Stimulated activated memory B cell treated with anti-CD40 and anti-IgM and Interleukin-4, amounts not matched to agents 10 μg/mL and 1 μg/mL and 100 μg/mL, for 72 hours (primary cell): ENCODE measurements around the gene CAMSAP2.

Experiments
- ATAC-seq: fragments of 150-1000 bp; cut with Tn5 transposase; 2 replicates; pipeline ENCODE4 v1.10.0; 2021
- H3K27ac Mint-ChIP-seq: one replicate; pipeline ENCODE4 v1.8.0; 2022; ENCODE audit warnings: mild to moderate bottlenecking, mixed read lengths
- H3K27me3 Mint-ChIP-seq: one replicate; pipeline ENCODE4 v1.8.0; 2022; ENCODE audit warnings: mixed read lengths
- H3K36me3 Mint-ChIP-seq: one replicate; pipeline ENCODE4 v1.8.0; 2022; ENCODE audit warnings: mixed read lengths
- H3K4me1 Mint-ChIP-seq: one replicate; pipeline ENCODE4 v1.8.0; 2022; ENCODE audit warnings: mixed read lengths
- H3K4me3 Mint-ChIP-seq: one replicate; pipeline ENCODE4 v1.8.0; 2022; ENCODE audit warnings: mild to moderate bottlenecking, moderate library complexity, mixed read lengths
- H3K9me3 Mint-ChIP-seq: one replicate; pipeline ENCODE4 v1.8.0; 2022; ENCODE audit warnings: mixed read lengths

CAMSAP2 gene

GRCh38 chr1:200899451-200899915, 160.8 kb downstream of the CAMSAP2 start:
- H3K27ac Mint-ChIP-seq, result no peak overlapping the region
- no peaks in the 10 kb centered on the region for H3K36me3 Mint-ChIP-seq

GRCh38 chr1:200899954-200900867, 161.5 kb downstream of the CAMSAP2 start:
- peaks cover 28% of the 10 kb centered on the region for H3K4me1 Mint-ChIP-seq
- ATAC-seq, result no peak
- H3K9me3 Mint-ChIP-seq, result no peaks in the 10 kb centered on the region
- H3K36me3 Mint-ChIP-seq, result no peaks in the 10 kb centered on the region
- peaks cover 14% of the 10 kb centered on the region for H3K27me3 Mint-ChIP-seq
- no peak overlapping the region for H3K27ac Mint-ChIP-seq
- H3K4me3 Mint-ChIP-seq, result no peak overlapping the region

More at GRCh38 chr1:200899451-200899915, 160.8 kb downstream of the CAMSAP2 start:
- no peak for ATAC-seq
- Mint-ChIP-seq H3K9me3 (no peaks in the 10 kb centered on the region), H3K27me3 (peaks cover 17% of the 10 kb centered on the region), H3K4me3 (no peak overlapping the region), H3K4me1 (peaks cover 29% of the 10 kb centered on the region)

- ATAC-seq, result no peak
- H3K36me3 Mint-ChIP-seq, result no peaks in the 10 kb centered on the region
- no peaks in the 10 kb centered on the region for H3K9me3 Mint-ChIP-seq
These were observed 162.2 kb downstream of the CAMSAP2 start for GRCh38 chr1:200900877-200901276.

GRCh38 chr1:200901350-200901749, 162.7 kb downstream of the CAMSAP2 start:
- Mint-ChIP-seq H3K9me3 (no peaks in the 10 kb centered on the region), H3K36me3 (no peaks in the 10 kb centered on the region), H3K4me3 (no peak overlapping the region), H3K27ac (no peak overlapping the region), H3K4me1 (peaks cover 18% of the 10 kb centered on the region), H3K27me3 (peaks cover 14% of the 10 kb centered on the region)
- no peak for ATAC-seq

More at GRCh38 chr1:200900877-200901276, 162.2 kb downstream of the CAMSAP2 start:
- H3K27ac Mint-ChIP-seq, result no peak overlapping the region
- H3K4me1 Mint-ChIP-seq, result peaks cover 21% of the 10 kb centered on the region
- no peak overlapping the region for H3K4me3 Mint-ChIP-seq
- peaks cover 14% of the 10 kb centered on the region for H3K27me3 Mint-ChIP-seq

- ATAC-seq, result no peak
- Mint-ChIP-seq H3K9me3 (no peaks in the 10 kb centered on the region), H3K27ac (no peak overlapping the region), H3K4me1 (peaks cover 18% of the 10 kb centered on the region), H3K4me3 (no peak overlapping the region), H3K36me3 (no peaks in the 10 kb centered on the region), H3K27me3 (peaks cover 14% of the 10 kb centered on the region)
These were observed 163.2 kb downstream of the CAMSAP2 start for GRCh38 chr1:200901796-200902444.

GRCh38 chr1:200903793-200904192, 165.1 kb downstream of the CAMSAP2 start:
- no peak overlapping the region for H3K4me3 Mint-ChIP-seq
- H3K27me3 Mint-ChIP-seq, result peaks cover 4% of the 10 kb centered on the region
- H3K36me3 Mint-ChIP-seq, result peaks cover 7% of the 10 kb centered on the region
- H3K4me1 Mint-ChIP-seq, result peaks cover 23% of the 10 kb centered on the region
- H3K9me3 Mint-ChIP-seq, result peaks cover 4% of the 10 kb centered on the region
- ATAC-seq, result no peak
- H3K27ac Mint-ChIP-seq, result no peak overlapping the region

- Mint-ChIP-seq H3K27ac (no peak overlapping the region), H3K4me1 (peaks cover 21% of the 10 kb centered on the region), H3K27me3 (no peaks in the 10 kb centered on the region), H3K4me3 (no peak overlapping the region), H3K36me3 (peaks cover 7% of the 10 kb centered on the region), H3K9me3 (peaks cover 4% of the 10 kb centered on the region)
- ATAC-seq, result no peak
These were observed 166.1 kb downstream of the CAMSAP2 start for GRCh38 chr1:200904772-200905171.

- peaks cover 7% of the 10 kb centered on the region for H3K36me3 Mint-ChIP-seq
- ATAC-seq, result peak; percentile 72
- no peak overlapping the region for H3K27ac Mint-ChIP-seq
These were observed 166.8 kb downstream of the CAMSAP2 start for GRCh38 chr1:200905411-200906052.

GRCh38 chr1:200906491-200906890, 167.8 kb downstream of the CAMSAP2 start:
- Mint-ChIP-seq H3K4me3 (no peak overlapping the region), H3K27ac (no peak overlapping the region), H3K9me3 (peaks cover 4% of the 10 kb centered on the region), H3K36me3 (peaks cover 7% of the 10 kb centered on the region), H3K4me1 (peaks cover 24% of the 10 kb centered on the region), H3K27me3 (no peaks in the 10 kb centered on the region)
- ATAC-seq, result no peak

More at GRCh38 chr1:200905411-200906052, 166.8 kb downstream of the CAMSAP2 start:
- no peaks in the 10 kb centered on the region for H3K27me3 Mint-ChIP-seq
- peaks cover 4% of the 10 kb centered on the region for H3K9me3 Mint-ChIP-seq
- no peak overlapping the region for H3K4me3 Mint-ChIP-seq
- H3K4me1 Mint-ChIP-seq, result peaks cover 24% of the 10 kb centered on the region

- peak overlapping the region; percentile 23 for H3K27ac Mint-ChIP-seq
- ATAC-seq, result peak; percentile 84
These were observed 169.0 kb downstream of the CAMSAP2 start for GRCh38 chr1:200907611-200908097.

GRCh38 chr1:200908191-200908868, 169.6 kb downstream of the CAMSAP2 start:
- H3K27me3 Mint-ChIP-seq, result no peaks in the 10 kb centered on the region
- H3K36me3 Mint-ChIP-seq, result peaks cover 7% of the 10 kb centered on the region
- H3K27ac Mint-ChIP-seq, result peak overlapping the region; percentile 23
- no peak overlapping the region for H3K4me3 Mint-ChIP-seq
- peaks cover 4% of the 10 kb centered on the region for H3K9me3 Mint-ChIP-seq
- no peak for ATAC-seq
- H3K4me1 Mint-ChIP-seq, result peaks cover 17% of the 10 kb centered on the region

More at GRCh38 chr1:200907611-200908097, 169.0 kb downstream of the CAMSAP2 start:
- H3K36me3 Mint-ChIP-seq, result peaks cover 7% of the 10 kb centered on the region
- no peak overlapping the region for H3K4me3 Mint-ChIP-seq
- no peaks in the 10 kb centered on the region for H3K27me3 Mint-ChIP-seq
- H3K9me3 Mint-ChIP-seq, result peaks cover 4% of the 10 kb centered on the region
- peaks cover 21% of the 10 kb centered on the region for H3K4me1 Mint-ChIP-seq

- no peak overlapping the region for H3K27ac Mint-ChIP-seq
- peaks cover 7% of the 10 kb centered on the region for H3K36me3 Mint-ChIP-seq
- H3K27me3 Mint-ChIP-seq, result no peaks in the 10 kb centered on the region
- H3K4me3 Mint-ChIP-seq, result no peak overlapping the region
- no peak for ATAC-seq
- peaks cover 4% of the 10 kb centered on the region for H3K9me3 Mint-ChIP-seq
- H3K4me1 Mint-ChIP-seq, result peaks cover 17% of the 10 kb centered on the region
These were observed 170.4 kb downstream of the CAMSAP2 start for GRCh38 chr1:200909071-200909470.

GRCh38 chr1:200909757-200910239, 171.1 kb downstream of the CAMSAP2 start:
- Mint-ChIP-seq H3K27ac (no peak overlapping the region), H3K27me3 (no peaks in the 10 kb centered on the region), H3K4me3 (no peak overlapping the region), H3K4me1 (peaks cover 17% of the 10 kb centered on the region), H3K9me3 (peaks cover 4% of the 10 kb centered on the region), H3K36me3 (peaks cover 7% of the 10 kb centered on the region)
- ATAC-seq, result no peak
